ENCODE results near the gene INO80C.
"Not testable (repeated sequence)": the region's sequence is repeated elsewhere in the genome, so short reads cannot be mapped to it uniquely, and the experiment has no call there.

The INO80C gene

DNA sequence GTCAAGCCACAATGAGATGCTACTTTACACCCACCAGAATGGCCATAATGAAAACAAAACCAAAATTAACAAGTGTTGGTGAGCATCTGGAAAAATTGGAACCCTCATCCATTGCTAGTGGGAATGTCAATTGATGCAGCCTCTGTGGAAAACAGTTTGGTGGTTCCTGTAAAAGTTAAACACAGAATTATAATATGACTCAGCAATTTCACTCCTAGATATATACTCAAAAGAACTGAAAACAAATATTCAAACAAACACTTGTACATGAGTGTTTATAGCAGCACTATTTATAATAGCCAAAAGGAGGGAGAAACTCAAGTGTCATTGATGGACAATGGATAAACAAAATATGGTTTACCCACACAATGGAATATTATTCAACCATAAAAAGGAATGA is 43.0 kb downstream of the INO80C start:
- H3K4me1 ChIP-seq (ENCODE audit: control insufficient read depth, insufficient read depth, low read length) = peaks cover 4% of the 10 kb centered on the region

DNA sequence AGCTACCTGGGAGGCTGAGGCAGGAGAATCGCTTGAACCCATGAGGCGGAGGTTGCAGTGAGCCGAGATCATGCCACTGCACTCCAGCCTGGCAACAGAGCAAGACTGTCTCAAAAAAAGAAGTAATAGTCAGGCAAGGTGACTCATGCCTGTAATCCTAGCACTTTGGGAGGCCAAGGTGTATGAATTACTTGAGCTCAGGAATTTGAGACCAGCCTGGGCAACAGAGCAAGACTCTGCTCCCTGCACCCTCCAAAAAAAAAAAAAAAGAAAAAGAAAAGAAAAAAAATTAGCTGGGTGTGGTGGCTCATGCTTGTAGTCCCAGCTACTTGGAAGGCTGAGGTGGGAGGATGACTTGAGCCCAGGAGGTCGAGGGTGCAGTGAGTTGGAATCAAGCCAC is 44.7 kb downstream of the INO80C start:
- H3K27me3 ChIP-seq (ENCODE audit: control insufficient read depth, insufficient read depth, low read length); H3K4me3 ChIP-seq (ENCODE audit: low read depth, low read length); H3K36me3 ChIP-seq (ENCODE audit: control insufficient read depth, insufficient read depth, low read length); H3K4me1 ChIP-seq (ENCODE audit: control insufficient read depth, insufficient read depth, low read length); H3K9me3 ChIP-seq (ENCODE audit: control insufficient read depth, insufficient read depth, low read length); H3K9ac ChIP-seq (ENCODE audit: low read depth, low read length): not testable (repeated sequence)

More for the DNA sequence above, 43.0 kb downstream of the INO80C start:
- Histone ChIP-seq H3K9ac (ENCODE audit: low read depth, low read length) (no peak overlapping the region), H3K27me3 (ENCODE audit: control insufficient read depth, insufficient read depth, low read length) (no peaks in the 10 kb centered on the region), H3K4me3 (ENCODE audit: low read depth, low read length) (no peak overlapping the region), H3K9me3 (ENCODE audit: control insufficient read depth, insufficient read depth, low read length) (no peaks in the 10 kb centered on the region), H3K36me3 (ENCODE audit: control insufficient read depth, insufficient read depth, low read length) (no peaks in the 10 kb centered on the region)

DNA sequence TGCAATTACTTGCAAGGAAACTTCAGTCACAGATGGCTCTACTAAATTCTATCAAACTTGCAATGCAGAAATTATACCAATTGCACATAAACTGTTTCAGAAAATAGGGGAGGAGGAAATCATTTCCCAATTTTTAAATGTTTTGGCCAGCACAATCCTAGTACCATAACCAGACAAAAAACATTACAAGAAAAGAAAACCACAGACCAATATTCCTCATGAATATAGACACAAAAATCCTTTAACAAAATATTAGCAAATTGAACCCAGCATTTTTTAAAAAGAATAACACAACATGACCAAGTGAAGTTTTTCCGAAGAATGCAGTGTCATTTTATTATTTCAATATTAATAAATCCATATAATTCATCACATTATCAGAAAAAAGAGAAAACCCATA is 45.8 kb downstream of the INO80C start:
- Histone ChIP-seq H3K9ac (ENCODE audit: low read depth, low read length) (no peak overlapping the region), H3K9me3 (ENCODE audit: control insufficient read depth, insufficient read depth, low read length) (no peaks in the 10 kb centered on the region), H3K4me3 (ENCODE audit: low read depth, low read length) (no peak overlapping the region), H3K4me1 (ENCODE audit: control insufficient read depth, insufficient read depth, low read length) (no peaks in the 10 kb centered on the region), H3K27me3 (ENCODE audit: control insufficient read depth, insufficient read depth, low read length) (no peaks in the 10 kb centered on the region), H3K36me3 (ENCODE audit: control insufficient read depth, insufficient read depth, low read length) (no peaks in the 10 kb centered on the region)

DNA sequence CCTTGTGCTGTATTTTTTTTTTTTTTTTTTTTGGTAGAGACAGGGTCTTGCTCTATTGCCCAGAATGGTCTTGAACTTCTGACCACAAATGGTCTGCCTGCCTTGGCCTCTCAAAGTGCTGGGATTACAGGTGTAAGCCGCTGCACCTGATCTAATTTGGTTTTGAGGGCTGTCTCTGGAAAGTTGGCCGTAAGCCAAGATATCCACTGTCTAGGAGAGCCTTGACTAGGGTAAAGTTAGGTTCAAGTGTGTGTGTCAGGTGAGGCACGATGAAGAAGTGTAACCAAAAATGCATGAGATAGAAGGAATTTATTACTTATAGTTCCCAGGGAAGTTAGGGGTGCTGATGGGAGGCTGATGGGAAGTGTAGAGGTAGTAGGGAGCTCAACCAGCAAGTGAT is 46.7 kb downstream of the INO80C start:
- no peak overlapping the region for H3K9ac ChIP-seq (ENCODE audit: low read depth, low read length)

DNA sequence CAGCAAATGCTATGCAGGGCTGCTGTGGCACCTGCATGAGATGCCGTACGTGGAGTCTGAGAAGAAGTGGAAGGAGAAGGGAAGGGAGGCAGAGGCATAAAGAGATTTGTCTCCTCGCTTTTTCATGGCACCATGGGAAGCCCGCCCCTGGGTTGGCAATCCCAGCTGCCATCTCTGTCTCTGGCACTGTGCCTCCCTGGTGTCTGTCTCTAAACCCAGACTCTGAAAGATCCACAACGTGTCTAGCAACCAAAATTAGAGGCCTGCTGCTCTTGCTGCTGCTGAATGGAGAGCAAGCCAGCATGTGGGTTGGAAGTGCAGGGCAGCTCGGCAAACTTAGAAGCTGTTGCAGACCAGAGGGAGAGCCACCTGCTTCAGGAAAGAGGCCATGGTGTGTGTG is 53.1 kb downstream of the INO80C start:
- H3K4me3 ChIP-seq (ENCODE audit: low read depth, low read length) = no peak overlapping the region
- H3K4me1 ChIP-seq (ENCODE audit: control insufficient read depth, insufficient read depth, low read length) = no peaks in the 10 kb centered on the region
- no peak overlapping the region for H3K9ac ChIP-seq (ENCODE audit: low read depth, low read length)
- H3K36me3 ChIP-seq (ENCODE audit: control insufficient read depth, insufficient read depth, low read length) = no peaks in the 10 kb centered on the region
- no peaks in the 10 kb centered on the region for H3K9me3 ChIP-seq (ENCODE audit: control insufficient read depth, insufficient read depth, low read length)
- no peaks in the 10 kb centered on the region for H3K27me3 ChIP-seq (ENCODE audit: control insufficient read depth, insufficient read depth, low read length)

More for the DNA sequence above, 46.7 kb downstream of the INO80C start:
- Histone ChIP-seq H3K4me3 (ENCODE audit: low read depth, low read length) (no peak overlapping the region), H3K9me3 (ENCODE audit: control insufficient read depth, insufficient read depth, low read length) (no peaks in the 10 kb centered on the region), H3K27me3 (ENCODE audit: control insufficient read depth, insufficient read depth, low read length) (no peaks in the 10 kb centered on the region), H3K4me1 (ENCODE audit: control insufficient read depth, insufficient read depth, low read length) (no peaks in the 10 kb centered on the region), H3K36me3 (ENCODE audit: control insufficient read depth, insufficient read depth, low read length) (no peaks in the 10 kb centered on the region)

DNA sequence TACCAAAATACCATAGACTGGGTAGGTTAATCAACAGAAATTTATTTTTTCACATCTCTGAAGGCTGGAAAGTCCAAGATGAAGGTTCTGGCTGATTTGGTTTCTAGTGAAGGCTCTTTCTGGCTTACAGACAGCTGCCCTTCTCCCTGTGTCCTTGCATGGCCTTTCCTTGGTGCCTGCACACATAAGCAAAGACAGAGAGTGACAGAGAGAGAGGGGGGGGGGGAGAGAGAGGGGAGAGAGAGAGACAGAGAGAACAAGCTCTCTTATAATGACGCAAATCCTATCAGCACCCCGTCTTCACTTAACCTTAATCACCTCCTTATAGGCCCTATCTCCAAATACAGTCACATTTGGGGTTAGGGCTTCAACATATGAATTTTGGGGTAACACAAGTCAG is 53.9 kb downstream of the INO80C start:
- Histone ChIP-seq H3K4me1 (ENCODE audit: control insufficient read depth, insufficient read depth, low read length) (no peaks in the 10 kb centered on the region), H3K36me3 (ENCODE audit: control insufficient read depth, insufficient read depth, low read length) (no peaks in the 10 kb centered on the region), H3K4me3 (ENCODE audit: low read depth, low read length) (no peak overlapping the region), H3K9ac (ENCODE audit: low read depth, low read length) (no peak overlapping the region), H3K9me3 (ENCODE audit: control insufficient read depth, insufficient read depth, low read length) (no peaks in the 10 kb centered on the region), H3K27me3 (ENCODE audit: control insufficient read depth, insufficient read depth, low read length) (no peaks in the 10 kb centered on the region)

DNA sequence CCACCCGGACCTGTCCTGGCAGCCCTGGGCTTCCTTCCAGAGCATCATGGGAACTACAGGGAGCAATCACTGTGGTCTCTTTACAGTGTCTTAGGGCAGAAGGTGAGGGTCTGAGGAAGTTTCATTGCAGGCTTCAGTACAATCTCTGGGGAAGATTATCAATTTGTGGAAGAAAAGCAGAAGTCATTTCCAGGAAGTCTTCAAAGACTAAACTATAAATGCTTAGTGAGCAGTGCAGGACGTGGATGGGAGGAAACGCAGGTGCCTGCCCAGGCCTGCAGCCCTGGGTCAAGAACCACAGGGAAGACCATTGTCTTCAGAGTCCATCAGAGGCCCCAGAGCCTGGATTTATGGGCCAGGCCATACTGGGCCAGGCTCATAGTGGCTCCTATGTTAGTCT is 54.3 kb downstream of the INO80C start:
- Histone ChIP-seq H3K9ac (ENCODE audit: low read depth, low read length) (no peak overlapping the region), H3K4me1 (ENCODE audit: control insufficient read depth, insufficient read depth, low read length) (no peaks in the 10 kb centered on the region), H3K36me3 (ENCODE audit: control insufficient read depth, insufficient read depth, low read length) (no peaks in the 10 kb centered on the region), H3K9me3 (ENCODE audit: control insufficient read depth, insufficient read depth, low read length) (no peaks in the 10 kb centered on the region), H3K4me3 (ENCODE audit: low read depth, low read length) (no peak overlapping the region), H3K27me3 (ENCODE audit: control insufficient read depth, insufficient read depth, low read length) (no peaks in the 10 kb centered on the region)

DNA sequence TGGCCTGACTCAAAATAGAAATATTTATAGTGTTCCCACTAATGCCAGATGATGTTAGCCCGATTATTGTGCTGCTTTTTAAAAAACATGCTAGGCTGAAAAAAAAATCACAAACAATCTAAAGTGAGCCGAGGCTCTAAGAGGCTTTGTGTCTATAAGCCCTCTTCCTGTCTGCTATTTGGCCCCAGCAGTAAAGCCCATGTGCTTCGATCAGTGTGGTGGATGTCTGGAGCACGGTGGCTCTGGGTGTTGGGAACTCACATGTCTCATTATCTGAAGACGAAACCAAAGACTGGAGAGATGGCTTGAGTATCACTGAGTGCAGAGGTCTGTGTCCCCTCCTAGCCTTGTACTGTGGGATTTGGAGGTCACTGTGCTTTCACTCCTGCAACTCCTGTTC is 55.1 kb downstream of the INO80C start:
- no peak overlapping the region for H3K4me3 ChIP-seq (ENCODE audit: low read depth, low read length)
- H3K4me1 ChIP-seq (ENCODE audit: control insufficient read depth, insufficient read depth, low read length) = no peaks in the 10 kb centered on the region
- H3K36me3 ChIP-seq (ENCODE audit: control insufficient read depth, insufficient read depth, low read length) = no peaks in the 10 kb centered on the region
- no peak overlapping the region for H3K9ac ChIP-seq (ENCODE audit: low read depth, low read length)
- H3K9me3 ChIP-seq (ENCODE audit: control insufficient read depth, insufficient read depth, low read length) = no peaks in the 10 kb centered on the region
- H3K27me3 ChIP-seq (ENCODE audit: control insufficient read depth, insufficient read depth, low read length) = no peaks in the 10 kb centered on the region

DNA sequence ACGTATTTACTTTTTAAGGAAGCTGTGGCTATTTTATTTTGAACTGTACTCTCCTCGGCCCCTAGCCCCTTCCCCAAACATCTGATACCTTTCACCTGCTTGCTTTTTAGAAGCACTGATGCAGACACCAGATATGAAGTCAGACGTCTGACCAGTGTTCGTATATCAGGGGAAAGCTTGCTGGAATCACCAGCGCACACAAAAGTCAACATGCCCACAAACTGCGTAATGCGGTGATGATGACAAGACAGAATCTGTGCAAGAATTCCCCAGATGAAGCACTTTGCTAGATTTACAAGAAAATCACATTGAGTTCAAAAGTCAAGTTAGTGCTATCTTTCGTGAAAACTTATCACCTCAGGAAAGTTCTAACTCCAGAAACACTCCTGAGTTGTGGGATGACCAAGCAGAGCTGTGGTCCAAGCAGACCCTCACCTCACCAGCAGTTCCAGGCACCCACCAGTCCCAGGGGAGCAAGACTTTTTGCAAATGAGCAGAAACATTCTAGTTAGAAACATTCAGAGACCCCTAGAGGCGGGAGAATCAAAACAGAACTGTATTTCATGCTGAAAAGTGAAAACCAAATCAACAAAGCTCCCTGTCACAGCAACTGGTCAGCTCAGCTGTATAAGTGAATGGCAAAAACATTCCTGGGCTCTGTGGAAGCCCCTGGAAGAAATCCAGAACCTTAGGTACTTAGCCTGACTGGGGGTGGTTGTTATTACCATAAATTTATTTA is 55.7 kb downstream of the INO80C start:
- no peak overlapping the region for H3K4me3 ChIP-seq (ENCODE audit: low read depth, low read length)
- no peak overlapping the region for H3K9ac ChIP-seq (ENCODE audit: low read depth, low read length)
- no peaks in the 10 kb centered on the region for H3K36me3 ChIP-seq (ENCODE audit: control insufficient read depth, insufficient read depth, low read length)
- no peaks in the 10 kb centered on the region for H3K9me3 ChIP-seq (ENCODE audit: control insufficient read depth, insufficient read depth, low read length)
- H3K27me3 ChIP-seq (ENCODE audit: control insufficient read depth, insufficient read depth, low read length) = no peaks in the 10 kb centered on the region
- H3K4me1 ChIP-seq (ENCODE audit: control insufficient read depth, insufficient read depth, low read length) = no peaks in the 10 kb centered on the region

DNA sequence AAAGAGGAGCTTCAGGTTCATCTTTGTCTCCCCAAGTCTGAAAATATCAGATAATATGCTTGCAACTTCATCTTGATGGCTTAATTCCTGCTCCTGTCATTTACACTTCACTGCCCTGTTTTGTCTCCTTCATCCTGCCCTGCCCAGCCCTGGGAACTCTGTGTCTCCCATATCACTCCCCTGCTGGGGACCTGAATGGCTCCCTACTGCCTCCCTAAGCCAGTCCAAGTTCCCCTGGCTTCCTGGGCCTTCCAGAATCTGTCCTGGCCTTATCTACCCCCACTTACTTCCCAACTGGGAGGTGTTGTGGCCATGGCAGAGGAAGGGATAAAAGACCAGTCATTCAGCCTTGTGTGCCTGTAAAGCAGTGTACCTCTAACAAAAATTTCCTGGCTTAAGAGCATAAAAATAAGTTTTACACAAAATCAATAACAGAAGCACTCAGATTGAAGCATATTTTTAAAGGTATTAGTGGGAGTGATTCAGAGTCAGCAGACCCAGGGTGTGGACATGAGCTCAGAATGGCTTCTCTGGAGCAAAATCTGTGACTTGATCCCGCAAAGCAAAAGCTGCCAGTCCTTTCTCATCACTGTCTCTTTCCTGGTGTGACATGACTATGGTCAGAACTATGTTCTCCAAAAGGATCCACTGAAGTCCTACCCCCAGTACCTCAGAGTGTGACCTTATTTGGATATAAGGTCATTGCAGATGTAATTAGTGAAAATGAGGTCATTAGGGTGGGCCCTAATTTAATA is 59.1 kb downstream of the INO80C start:
- Histone ChIP-seq H3K9me3 (ENCODE audit: control insufficient read depth, insufficient read depth, low read length) (no peaks in the 10 kb centered on the region), H3K36me3 (ENCODE audit: control insufficient read depth, insufficient read depth, low read length) (no peaks in the 10 kb centered on the region), H3K4me1 (ENCODE audit: control insufficient read depth, insufficient read depth, low read length) (no peaks in the 10 kb centered on the region), H3K27me3 (ENCODE audit: control insufficient read depth, insufficient read depth, low read length) (no peaks in the 10 kb centered on the region), H3K4me3 (ENCODE audit: low read depth, low read length) (no peak overlapping the region), H3K9ac (ENCODE audit: low read depth, low read length) (no peak overlapping the region)

DNA sequence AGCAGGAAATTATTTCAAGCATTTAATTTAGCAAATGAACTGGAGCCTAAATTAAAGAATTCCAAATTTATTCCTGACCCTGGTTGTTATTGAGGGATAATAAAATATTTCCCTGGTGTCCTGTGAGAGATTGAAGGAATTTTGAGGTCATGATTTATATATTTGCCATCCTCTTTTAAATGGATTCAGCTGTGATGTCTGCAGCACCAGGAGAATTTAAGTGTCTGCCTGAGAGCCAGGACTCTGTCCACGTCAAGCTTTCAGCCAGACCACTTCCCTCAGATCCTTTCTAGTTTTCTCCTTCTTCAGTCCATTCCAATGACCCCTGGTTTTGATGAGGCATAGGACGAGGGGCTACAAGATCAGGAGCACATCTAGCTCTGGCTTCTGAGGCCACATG is 59.9 kb downstream of the INO80C start:
- Histone ChIP-seq H3K9ac (ENCODE audit: low read depth, low read length) (no peak overlapping the region), H3K27me3 (ENCODE audit: control insufficient read depth, insufficient read depth, low read length) (no peaks in the 10 kb centered on the region), H3K36me3 (ENCODE audit: control insufficient read depth, insufficient read depth, low read length) (no peaks in the 10 kb centered on the region), H3K4me1 (ENCODE audit: control insufficient read depth, insufficient read depth, low read length) (no peaks in the 10 kb centered on the region), H3K9me3 (ENCODE audit: control insufficient read depth, insufficient read depth, low read length) (no peaks in the 10 kb centered on the region), H3K4me3 (ENCODE audit: low read depth, low read length) (no peak overlapping the region)

DNA sequence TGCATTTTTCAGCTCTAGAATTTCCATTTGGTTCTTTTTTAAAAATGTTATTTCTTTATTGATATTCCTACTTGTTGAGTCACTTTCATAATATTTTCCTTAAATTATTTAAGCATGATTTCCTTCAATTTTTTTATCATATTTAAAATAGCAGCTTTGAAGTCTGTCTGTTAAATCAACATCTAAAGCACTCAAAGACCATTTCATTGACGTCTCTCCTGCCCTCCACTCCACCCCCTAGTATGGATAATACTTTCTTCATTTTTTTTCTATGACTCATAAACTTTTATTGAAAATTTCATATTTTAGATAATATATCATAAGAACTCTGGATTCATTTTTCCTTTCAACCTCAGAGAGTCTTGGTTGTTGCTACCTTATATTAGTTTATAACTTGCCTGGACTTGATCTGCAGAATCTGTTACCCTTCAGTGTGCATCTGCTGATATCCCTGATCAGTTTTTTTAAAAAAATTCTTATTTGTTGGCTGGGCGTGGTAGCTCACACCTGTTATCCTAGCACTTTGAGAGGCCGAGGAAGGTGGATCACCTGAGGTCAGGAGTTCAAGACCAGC is 61.6 kb downstream of the INO80C start:
- Histone ChIP-seq H3K27me3 (ENCODE audit: control insufficient read depth, insufficient read depth, low read length) (no peaks in the 10 kb centered on the region), H3K9ac (ENCODE audit: low read depth, low read length) (no peak overlapping the region), H3K4me3 (ENCODE audit: low read depth, low read length) (no peak overlapping the region), H3K9me3 (ENCODE audit: control insufficient read depth, insufficient read depth, low read length) (no peaks in the 10 kb centered on the region), H3K36me3 (ENCODE audit: control insufficient read depth, insufficient read depth, low read length) (no peaks in the 10 kb centered on the region), H3K4me1 (ENCODE audit: control insufficient read depth, insufficient read depth, low read length) (no peaks in the 10 kb centered on the region)

All from iPS-15b (cell line).